GM12878 (cell line): ENCODE results near the gene GIGYF1. TPM values are rescaled to one million over a fixed set of nuclear protein-coding genes. Genes with fewer than 3 reads are reported as not detected.

Source experiments
- ATAC-seq: fragments of 200-7000 bp; cut with Tn5 transposase; 3 replicates; pipeline ENCODE4 v1.9.1; 2020; ENCODE audit warnings: mild to moderate bottlenecking, moderate library complexity
- BruUV-seq: library from RNA; stranded (reverse); fragments of 400-500 nt; replicated peaks from 2 replicates; lab custom pipeline; 2021; lab: Mats Ljungman, UMichigan
- CTCF ChIA-PET: fragments of 300-600 bp; sonication (Branson Sonifier 250); formaldehyde crosslinking; extraction: SDS; loops from one replicate; lab custom pipeline; 2021; ENCODE audit warnings: inconsistent platforms; lab: Yijun Ruan, JAX
- POLR2A ChIA-PET: fragments of 350-600 bp; formaldehyde crosslinking; extraction: SDS; loops from one replicate; lab custom pipeline; 2021; ENCODE audit warnings: inconsistent platforms; lab: Charles Lee
- RAD21 ChIA-PET: fragments of 300-600 bp; sonication (Branson Sonifier 250); formaldehyde crosslinking; loops from one replicate; lab custom pipeline; 2023; ENCODE audit warnings: antibody characterized with exemption; ENCODE audit not compliant: unreplicated experiment; lab: Charles Lee
- SMC1A ChIA-PET: fragments of 300-600 bp; sonication (Branson Sonifier 250); formaldehyde crosslinking; loops from one replicate; lab custom pipeline; 2023; ENCODE audit not compliant: unreplicated experiment, uncharacterized antibody; lab: Charles Lee
- DNase-seq: peaks from one replicate; pipeline ENCODE4 v3.0.0-alpha.2; 2011; ENCODE audit warnings: low read depth, low spot score
- FAIRE-seq: peaks from 3 replicates; lab custom pipeline; 2011; peaks lifted over from hg19 to GRCh38; lab: Jason Lieb, UNC
- H2AFZ ChIP-seq: 2 replicates; pipeline ENCODE4 v1.6.0; 2011; ENCODE audit warnings: low read depth, low read length, control low read depth; ENCODE audit not compliant: control insufficient read depth
- H3K27ac ChIP-seq: 2 replicates; pipeline ENCODE4 v1.5.1; 2011; ENCODE audit warnings: control low read depth; ENCODE audit not compliant: control insufficient read depth, insufficient read depth
- H3K27me3 ChIP-seq, 2 experiments: replicated peaks in 1 of 2; 2 replicates each; pipeline versions ENCODE4 v1.6.0 to v1.6.1; 2011; ENCODE audit warnings: low read length in 1 of 2; ENCODE audit not compliant: control insufficient read depth in 2 of 2, insufficient read depth in 2 of 2
- H3K36me3 ChIP-seq, 2 experiments: 2 replicates each; pipeline ENCODE4 v1.5.1; 2011; ENCODE audit warnings: low read length in 1 of 2; ENCODE audit not compliant: control insufficient read depth in 2 of 2, insufficient read depth in 2 of 2
- H3K4me1 ChIP-seq: 2 replicates; pipeline ENCODE4 v1.6.1; 2011; ENCODE audit warnings: mild to moderate bottlenecking, low read length, moderate library complexity, mixed read lengths; ENCODE audit not compliant: control insufficient read depth, insufficient read depth
- H3K4me2 ChIP-seq: 2 replicates; pipeline ENCODE4 v1.6.0; 2011; ENCODE audit warnings: control low read depth; ENCODE audit not compliant: control insufficient read depth, insufficient read depth
- H3K4me3 ChIP-seq: fragments of 200-600 bp; sonication (generic); 2 replicates; pipeline ENCODE4 v1.5.1; 2016
- H3K79me2 ChIP-seq: 2 replicates; pipeline ENCODE4 v1.6.0; 2011; ENCODE audit warnings: low read length; ENCODE audit not compliant: control insufficient read depth, insufficient read depth
- H3K9ac ChIP-seq: 2 replicates; pipeline ENCODE4 v1.8.0; 2011; ENCODE audit warnings: low read length, control low read depth, mixed read lengths; ENCODE audit not compliant: control insufficient read depth, insufficient read depth
- H3K9me3 ChIP-seq: replicated peaks from 3 replicates; pipeline ENCODE4 v1.5.1; 2011; ENCODE audit warnings: mild to moderate bottlenecking, low read length; ENCODE audit not compliant: control insufficient read depth, insufficient read depth
- H4K20me1 ChIP-seq: 2 replicates; pipeline ENCODE4 v1.6.0; 2011; ENCODE audit not compliant: control insufficient read depth, insufficient read depth
- ASH2L ChIP-seq: fragments of 300-600, 200-600 bp; sonication (generic); IDR thresholded peaks from 2 replicates; pipeline ENCODE4 v1.6.1; 2017; ENCODE audit warnings: low read depth, mild to moderate bottlenecking, borderline replicate concordance
- BCL3 ChIP-seq: IDR thresholded peaks from 2 replicates; pipeline ENCODE4 v1.6.1; 2011; ENCODE audit warnings: borderline replicate concordance, low read depth, mild to moderate bottlenecking, moderate library complexity, low read length; ENCODE audit not compliant: insufficient read depth, poor library complexity, severe bottlenecking
- POU2F2 ChIP-seq: IDR thresholded peaks from 3 replicates; pipeline ENCODE4 v1.6.1; 2011; ENCODE audit warnings: low read depth, mild to moderate bottlenecking, low read length, borderline replicate concordance
- REST ChIP-seq: IDR thresholded peaks from 2 replicates; pipeline ENCODE4 v1.6.1; 2012; ENCODE audit warnings: mild to moderate bottlenecking, low read depth, low read length
- SP1 ChIP-seq: IDR thresholded peaks from one replicate; pipeline ENCODE4 v1.6.1; 2011; ENCODE audit warnings: low read depth, low read length
- SUZ12 ChIP-seq: fragments of 200-600 bp; sonication (generic); IDR thresholded peaks from one replicate; pipeline ENCODE4 v1.6.1; 2018; ENCODE audit warnings: antibody characterized with exemption, mild to moderate bottlenecking; ENCODE audit not compliant: unreplicated experiment
- ZNF592 ChIP-seq: fragments of 450-650 bp; IDR thresholded peaks from 2 replicates; pipeline ENCODE4 v1.6.1; 2017; ENCODE audit warnings: mild to moderate bottlenecking, moderate library complexity
- WGBS: methylation state at CpG from one replicate; pipeline ENCODE4 v1.1.6; 2016; ENCODE audit warnings: low lambda C conversion rate; ENCODE audit not compliant: insufficient replicate concordance, insufficient coverage; ENCODE audit errors: missing lambda C conversion rate; 5-methylcytosine and 5-hydroxymethylcytosine counted together
- in situ Hi-C: fragments of 300-500 bp; cut with MboI; formaldehyde crosslinking; loops from 9 replicates; pipeline ENCODE4 v1.14.3; 2018; ENCODE audit warnings: mixed read lengths
- intact Hi-C: fragments of 100-400 bp; cut with micrococcal nuclease; formaldehyde crosslinking; loops from one replicate; pipeline ENCODE4 v1.14.2; 2022; ENCODE audit not compliant: unreplicated experiment
- polyA plus RNA-seq, 11 experiments: library from polyadenylated mRNA; depleted of rRNA in 4 of 11; unstranded in 6 of 11; stranded (reverse) in 5 of 11; fragments of >200 nt; fragmentation: Nextera tagmentation in 4 of 11; fragmentation: Illumina TruSeq in 1 of 11; extraction: Ambion mirVana in 4 of 11; extraction: Trizol in 1 of 11; gene quantifications; 1 replicate in 1 of 11; 2 replicates in 10 of 11; pipeline versions ENCODE4 v1.2.1 to v1.2.3, GENCODE V29; 2011 to 2016; ENCODE audit warnings: inconsistent platforms in 2 of 11, missing spikeins in 2 of 11, low read depth in 1 of 11
- total RNA-seq, 4 experiments: library from RNA; depleted of rRNA in 3 of 4; stranded (reverse); fragments of >200 nt in 3 of 4; fragmentation: Illumina TruSeq in 1 of 4; extraction: Trizol in 1 of 4; gene quantifications; 2 replicates each; pipeline versions ENCODE4 v1.2.1 to v1.2.3, GENCODE V29; 2013 to 2021

Gene GIGYF1
- total and polyA plus RNA-seq, 10 of the 15 experiments (the other 5 are each of a cell fraction or from before 2014, with no cell fraction given), result 0.31 to 47.2 (median 9.9) TPM

GRCh38 chr7:100676501-100677306 lies 17.3 kb downstream of the GIGYF1 start:
- Histone ChIP-seq H4K20me1 (0 out of 2 replicates have a peak, but pooled peaks cover 3% of the 10 kb centered on the region), H3K9me3 (no peaks in the 10 kb centered on the region)
- RAD21 ChIA-PET, result no interaction called here
- TF ChIP-seq ZNF592 (no peak), POU2F2 (no peak), ASH2L (no peak), BCL3 (no peak), SP1 (no peak), REST (no peak), SUZ12 (no peak)
- TF ChIP-seq, all 136 proteins: peak for 0
- FAIRE-seq (no peak), DNase-seq (no peak), ATAC-seq (no peak)
- no peaks in the 10 kb centered on the region; the same call in 1 of the 2 replicates for H3K4me1 ChIP-seq
- ChIA-PET CTCF (interaction anchor here (0.7 to 6.3 kb wide), 3 partner anchors 14 to 123 kb away, joined by 3 to 57 read pairs (median 3); partner anchors contain the start of gene MOSPD3), SMC1A (no interaction called here), POLR2A (interaction anchor here (0.9 kb wide), 1 partner anchor 13 kb away, joined by 3 read pairs; no protein-coding TSS in a partner anchor)
- no peak overlapping the region for H3K27ac ChIP-seq
- H3K9ac ChIP-seq, result no peak overlapping the region
- H3K79me2 ChIP-seq, result peaks cover 24% of the 10 kb centered on the region
- H3K36me3 ChIP-seq, result peaks cover 4 to 30% of the 10 kb centered on the region in 2 experiments; a peak in 3 of 4 replicates
- peak overlapping the region; percentile 98 for H3K4me3 ChIP-seq
- BruUV-seq, result no TSS peak
- in situ Hi-C loops (loop anchor here (25.0 kb wide), 1 partner anchor 214 kb away; the partner anchor contains the start of gene SPACDR), intact Hi-C loops (no loop called here)
- H3K27me3 ChIP-seq, result no peaks in the 10 kb centered on the region
- no peak overlapping the region for H3K4me2 ChIP-seq
- no peak overlapping the region for H2AFZ ChIP-seq
- WGBS, result 88% methylated on average over 23 of the region's 23 CpGs
